NCI-H2081 treated with DMSO at 0.1 percent for 48 hours (cell line): ENCODE measurements around the gene SLTM.
"Not testable (repeated sequence)": the region's sequence is repeated elsewhere in the genome, so short reads cannot be mapped to it uniquely, and the experiment has no call there.

Experiments
- DNase-seq: peaks from one replicate; lab custom pipeline; 2025; lab: John Stamatoyannopoulos, UW

The SLTM gene

DNA sequence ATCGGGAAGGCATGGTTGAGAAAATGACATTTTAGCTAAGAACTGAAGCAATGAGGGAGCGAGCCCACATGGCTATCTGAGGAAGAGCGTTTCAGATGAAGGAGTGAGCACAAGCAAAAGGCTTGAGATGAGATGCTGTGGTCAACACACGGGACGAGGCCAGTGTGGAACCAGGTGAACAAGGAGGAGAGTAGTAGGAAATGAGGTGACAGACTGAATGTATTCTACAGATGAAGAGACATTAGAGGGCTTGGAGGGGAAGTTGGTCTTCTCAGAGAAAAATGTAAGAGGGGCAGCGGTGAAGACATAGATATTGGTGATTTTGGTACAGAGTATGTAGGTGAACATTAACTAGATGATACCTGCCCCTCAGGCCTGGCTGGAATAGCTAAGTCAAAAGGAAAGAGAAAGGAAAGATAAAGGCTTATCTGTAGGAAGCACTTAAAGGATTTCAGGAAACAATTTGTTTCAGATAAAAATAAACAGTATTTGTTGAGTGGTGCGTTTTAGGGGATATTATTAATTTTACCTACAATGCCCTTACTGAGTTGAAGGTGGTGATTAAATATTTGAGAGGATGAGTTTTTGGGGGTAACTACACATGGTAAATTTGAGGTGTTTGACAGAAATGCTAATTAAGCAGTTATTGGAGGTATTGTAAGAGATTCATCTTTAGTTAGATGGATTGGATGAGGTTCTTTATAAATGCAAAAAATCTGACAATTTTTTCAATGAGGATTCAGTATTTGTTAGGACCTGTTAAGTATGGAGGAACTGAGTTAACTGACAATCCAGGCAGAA lies 57.0 kb downstream of the SLTM start:
- no peak for DNase-seq

DNA sequence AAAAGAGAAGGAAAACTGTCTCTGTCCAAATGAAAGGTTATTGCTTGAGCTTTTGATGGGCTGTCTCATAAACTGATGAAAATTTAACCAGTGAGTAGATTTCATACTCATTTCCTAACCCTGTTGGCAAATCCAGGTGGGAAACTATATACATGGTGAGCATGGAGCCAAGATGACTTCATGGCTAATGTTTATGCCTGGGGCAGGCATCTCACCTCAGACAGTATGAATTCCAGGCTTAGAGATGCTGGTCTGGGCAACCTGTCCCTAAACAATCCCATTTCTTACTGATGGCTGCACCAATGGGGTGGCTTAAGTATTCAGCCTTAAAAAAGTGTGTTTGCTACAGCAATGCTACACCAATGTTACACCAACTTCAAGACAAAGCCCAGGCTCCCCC lies 58.1 kb downstream of the SLTM start:
- DNase-seq = no peak

DNA sequence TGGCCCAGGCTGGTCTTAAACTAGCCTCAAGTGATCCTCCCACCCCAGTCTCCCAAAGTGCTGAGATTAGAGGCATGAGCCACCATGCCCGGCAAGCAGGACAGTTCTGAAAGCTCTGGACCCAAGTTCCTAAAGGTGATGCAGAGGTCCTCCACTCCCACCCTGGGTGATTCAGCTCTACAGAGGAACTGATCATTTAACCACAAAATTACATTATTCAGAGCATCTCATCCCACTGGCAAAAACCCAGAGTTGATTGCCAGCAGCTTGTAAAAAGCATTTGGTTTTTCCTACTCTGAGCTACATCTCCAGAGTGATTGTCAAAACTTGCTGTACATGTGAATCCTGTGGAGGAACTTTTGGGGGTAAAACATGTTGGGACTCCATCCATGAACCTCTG lies 60.2 kb downstream of the SLTM start:
- no peak for DNase-seq

DNA sequence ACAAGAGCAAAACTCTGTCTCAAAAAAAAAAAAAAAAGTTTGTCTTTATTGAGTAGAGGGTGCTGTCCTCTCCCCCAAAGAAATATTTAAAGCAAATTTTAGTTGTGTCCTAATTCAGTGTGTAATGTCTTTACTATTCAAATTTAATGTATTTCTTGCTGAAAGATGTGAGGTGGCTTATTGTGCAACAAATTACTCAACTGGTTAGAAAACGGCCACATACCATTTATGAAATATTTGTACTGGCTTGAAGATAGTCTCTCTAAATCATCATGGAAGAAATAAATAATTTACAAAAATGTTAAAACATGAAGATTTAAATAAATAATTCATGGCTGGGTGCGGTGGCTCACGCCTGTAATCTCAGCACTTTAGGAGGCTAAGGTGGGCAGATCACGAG lies 63.0 kb downstream of the SLTM start:
- no peak for DNase-seq

DNA sequence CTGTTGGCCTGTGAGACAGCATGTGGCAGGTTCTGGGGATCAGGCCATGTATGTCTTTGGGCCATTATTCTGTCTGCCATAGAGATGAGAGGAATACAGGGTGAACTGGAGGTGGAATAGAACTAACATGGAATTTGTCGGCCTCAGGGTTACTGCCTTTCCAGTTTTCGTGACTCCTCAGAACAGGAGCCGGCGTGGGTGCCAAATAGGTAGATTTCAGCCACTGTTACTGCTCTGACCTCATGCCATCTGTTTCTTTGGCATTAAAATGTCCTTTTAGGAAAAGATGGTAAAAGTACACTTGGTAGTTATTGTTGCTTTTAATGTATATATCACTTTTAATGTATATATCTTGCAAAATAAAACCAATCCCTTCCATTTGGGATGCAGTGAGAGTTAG lies 65.6 kb downstream of the SLTM start:
- DNase-seq = no peak

DNA sequence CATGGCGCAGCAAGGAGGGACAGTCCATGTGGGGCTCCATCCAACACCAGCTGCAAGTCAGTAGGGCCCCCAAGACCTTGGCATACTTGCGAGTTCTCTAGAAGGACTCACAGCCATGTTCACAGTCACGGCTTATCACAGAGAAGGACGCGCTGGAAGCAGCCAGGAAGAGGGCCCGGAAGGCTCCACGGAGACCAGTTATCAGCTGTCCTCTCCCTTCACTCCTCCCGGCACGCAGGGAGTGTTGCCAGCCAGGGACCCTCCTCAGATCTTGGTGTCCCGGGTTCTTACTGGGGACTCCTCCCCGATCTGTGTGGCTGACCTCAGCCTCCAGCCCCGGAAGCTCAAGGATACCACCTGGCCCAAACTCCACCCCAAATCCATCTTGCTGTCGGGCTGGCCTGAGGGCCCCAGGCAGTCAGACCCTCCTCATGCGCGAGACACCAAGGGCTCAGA lies 68.0 kb downstream of the SLTM start:
- DNase-seq = no peak

DNA sequence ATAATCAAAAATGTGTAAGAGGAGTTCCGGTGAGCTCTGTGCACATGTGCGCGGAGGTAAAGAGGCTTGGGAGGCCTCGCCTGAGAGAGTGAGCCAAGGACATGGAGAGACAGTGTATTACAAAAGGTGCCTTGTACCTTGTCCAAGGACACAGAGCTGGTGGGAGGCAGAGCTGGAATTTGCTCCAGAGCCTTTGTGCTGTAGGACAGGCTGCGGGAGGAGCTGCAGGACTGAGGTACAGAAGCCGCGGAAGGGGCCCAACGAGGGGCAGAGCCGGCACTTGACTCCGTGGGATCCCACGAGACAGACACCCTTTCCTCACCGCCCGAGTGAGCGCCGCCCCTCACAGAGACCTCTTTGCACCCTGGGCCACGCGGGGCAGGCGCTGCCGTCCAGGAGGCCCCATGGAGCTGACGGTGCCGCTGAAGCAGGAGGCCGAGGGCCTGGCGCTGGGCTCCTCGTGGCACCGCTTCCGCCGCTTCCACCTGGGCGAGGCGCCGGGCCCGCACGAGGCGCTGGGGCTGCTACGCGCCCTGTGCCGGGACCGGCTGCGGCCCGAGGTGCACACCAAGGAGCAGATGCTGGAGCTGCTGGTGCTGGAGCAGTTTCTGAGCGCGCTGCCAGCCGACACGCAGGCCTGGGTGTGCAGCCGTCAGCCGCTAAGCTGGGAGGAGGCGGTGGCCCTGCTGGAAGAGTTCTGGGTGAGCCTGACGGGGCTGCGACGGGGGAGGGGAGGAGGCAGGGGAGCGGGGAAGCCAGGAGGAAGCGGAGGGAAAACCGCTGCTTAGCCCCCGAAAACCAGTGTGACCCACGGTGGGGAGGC lies 68.7 kb downstream of the SLTM start:
- no peak for DNase-seq

DNA sequence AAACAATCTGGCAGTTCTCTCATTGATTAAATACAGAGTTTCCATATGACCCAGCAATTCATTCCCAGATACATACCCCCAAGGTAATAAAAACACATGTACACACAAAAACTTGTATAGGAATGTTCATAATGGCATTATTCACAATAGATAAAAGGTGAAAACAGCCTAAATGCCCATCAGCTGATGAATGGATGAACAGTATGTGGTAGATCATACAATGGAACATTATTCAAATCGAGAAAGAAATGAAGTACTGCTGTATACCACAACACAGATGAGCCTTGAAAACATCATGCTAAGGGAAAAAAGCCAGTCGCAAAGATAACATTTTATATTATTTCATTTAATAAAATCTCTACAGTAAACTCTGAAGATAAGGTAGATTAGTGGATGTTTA lies 71.2 kb downstream of the SLTM start:
- no peak for DNase-seq

DNA sequence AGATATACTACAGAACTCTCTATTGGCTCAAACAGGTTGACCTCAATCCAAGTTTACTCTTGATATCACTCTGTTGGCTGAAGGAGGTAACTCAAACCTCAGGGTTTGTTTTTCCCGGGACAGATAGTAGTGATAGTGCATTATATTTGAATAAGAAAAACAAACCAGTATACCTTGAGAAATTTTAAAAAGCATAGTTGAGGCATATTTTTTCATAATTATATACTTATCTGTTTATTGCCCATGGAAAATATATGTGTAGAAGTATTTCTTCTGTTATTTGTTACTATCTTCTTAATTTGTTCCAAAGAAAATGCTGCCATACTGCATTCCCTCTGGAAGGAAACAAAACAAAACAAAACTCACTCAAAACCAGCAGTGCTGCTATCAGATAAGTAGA lies 76.9 kb downstream of the SLTM start:
- DNase-seq = not testable (repeated sequence)

DNA sequence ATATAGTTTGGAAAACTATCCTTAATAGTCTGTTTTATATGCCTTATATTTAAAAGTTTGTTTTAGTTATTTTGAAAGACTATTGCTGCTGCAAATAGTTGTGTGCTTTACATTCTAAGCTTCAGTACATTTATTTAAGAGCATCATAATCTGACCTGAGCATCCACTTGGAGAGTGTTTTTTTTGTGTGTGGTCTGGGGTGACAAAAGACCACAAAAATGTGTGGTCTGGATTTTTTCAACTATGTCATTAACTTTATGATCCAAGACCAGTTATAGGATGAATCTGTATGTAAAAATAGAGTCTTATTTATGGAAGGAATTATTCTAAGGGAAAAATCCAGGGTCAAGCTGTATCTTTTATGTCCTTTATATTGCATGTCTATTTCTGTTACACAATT lies 77.4 kb downstream of the SLTM start:
- DNase-seq = no peak

DNA sequence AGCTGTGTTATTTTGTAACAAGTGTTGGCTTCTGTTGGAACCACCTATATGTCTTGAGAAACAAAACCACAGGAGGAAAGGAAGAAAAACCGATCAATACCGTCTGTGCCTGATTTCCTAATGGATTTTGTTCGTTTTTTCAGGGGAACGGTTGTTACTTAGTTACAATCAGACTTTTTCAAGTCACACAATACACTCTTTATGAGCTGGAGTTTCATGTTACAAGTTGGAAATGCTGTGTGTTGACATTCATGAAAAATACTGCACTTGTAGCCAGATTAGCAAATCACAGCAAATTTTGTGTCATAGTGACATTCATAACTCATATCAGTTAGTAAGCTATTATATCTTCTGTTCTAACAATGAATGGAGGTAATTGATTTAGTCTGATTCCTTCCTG lies 78.9 kb downstream of the SLTM start:
- DNase-seq = no peak

DNA sequence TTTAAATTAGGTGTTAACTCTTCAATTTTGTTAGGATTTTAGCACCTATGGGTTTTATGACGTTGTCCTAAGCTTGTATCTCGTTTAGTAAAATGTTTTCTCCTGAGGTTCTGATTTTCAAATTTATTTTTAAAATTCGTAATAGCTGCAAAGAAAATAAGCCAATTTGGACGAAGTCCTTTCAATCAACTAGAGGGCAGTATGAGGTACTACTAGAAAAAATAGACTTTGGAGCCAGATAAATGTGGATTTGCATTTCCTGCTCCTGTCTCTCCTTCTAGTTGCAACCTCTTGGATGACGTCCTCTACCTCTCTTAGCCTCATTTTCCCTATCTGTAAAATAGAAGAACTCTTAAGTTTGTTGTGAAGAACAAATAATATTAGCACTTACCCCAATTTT lies 81.1 kb downstream of the SLTM start:
- DNase-seq = no peak

DNA sequence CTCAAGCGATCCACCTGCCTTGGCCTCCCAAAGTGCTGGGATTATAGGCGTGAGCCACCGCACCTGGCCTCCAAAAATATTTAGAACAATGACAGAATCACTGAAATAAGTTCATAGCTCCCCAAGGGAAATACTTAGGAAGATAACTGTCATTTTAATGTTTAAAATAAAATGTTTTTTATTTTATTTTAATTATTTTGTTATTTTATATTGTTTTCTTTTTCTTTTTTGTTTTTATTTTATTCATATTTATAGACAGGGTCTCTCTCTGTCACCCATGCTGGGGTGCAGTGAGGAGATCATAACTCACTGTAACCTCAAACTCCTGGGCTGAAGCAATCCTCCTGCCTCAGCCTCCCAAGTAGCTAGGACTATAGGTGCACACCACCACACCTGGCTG lies 82.3 kb downstream of the SLTM start:
- DNase-seq = not testable (repeated sequence)

DNA sequence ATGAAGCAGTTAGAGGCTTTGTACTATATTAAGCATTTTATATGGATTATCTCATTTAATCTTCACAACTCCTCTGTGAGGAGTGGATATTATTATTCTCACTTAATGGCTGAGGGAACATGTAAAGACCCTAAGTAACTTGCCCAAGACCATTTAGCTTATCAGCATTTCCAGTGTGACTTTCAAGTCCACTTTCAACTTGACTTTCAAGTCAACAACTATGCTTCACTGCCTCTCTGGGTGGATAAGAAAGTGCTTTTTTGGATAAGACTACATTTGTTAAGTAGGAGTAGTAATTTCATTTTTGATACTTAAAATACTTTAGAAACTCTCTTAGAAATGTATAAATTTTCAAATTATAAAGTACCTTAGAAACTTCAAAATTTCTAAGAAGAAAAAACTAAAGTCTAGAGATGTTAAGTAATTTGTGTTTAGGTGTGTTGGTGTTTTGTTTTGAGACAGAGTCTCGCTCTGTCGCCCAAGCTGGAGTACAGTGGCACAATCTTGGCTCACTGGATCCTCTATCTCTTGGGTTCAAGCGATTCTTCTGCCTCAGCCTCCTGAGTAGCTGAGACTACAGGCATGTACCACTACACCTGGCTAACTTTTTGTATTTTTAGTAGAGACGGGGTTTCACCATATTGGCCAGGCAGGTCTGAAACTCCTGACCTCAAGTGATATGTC lies 90.6 kb downstream of the SLTM start:
- DNase-seq = no peak

DNA sequence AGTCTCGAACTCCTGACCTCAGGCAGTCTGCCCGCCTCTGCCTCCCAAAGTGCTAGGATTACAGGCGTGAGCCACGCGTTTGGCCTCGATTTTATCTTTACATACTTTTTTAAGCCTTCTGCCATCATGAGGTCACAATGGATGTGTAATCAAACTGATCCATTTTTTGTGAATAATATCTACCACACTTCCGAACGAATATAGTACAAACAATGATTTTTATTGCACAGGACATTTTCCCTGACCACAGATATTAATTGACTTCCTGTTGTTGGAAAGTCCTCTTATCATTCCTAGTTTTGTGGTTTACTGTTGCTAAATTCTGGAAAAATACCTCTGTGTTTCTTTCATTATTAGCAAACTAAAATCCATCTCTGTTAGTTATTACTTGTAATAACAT lies 93.4 kb downstream of the SLTM start:
- no peak for DNase-seq

DNA sequence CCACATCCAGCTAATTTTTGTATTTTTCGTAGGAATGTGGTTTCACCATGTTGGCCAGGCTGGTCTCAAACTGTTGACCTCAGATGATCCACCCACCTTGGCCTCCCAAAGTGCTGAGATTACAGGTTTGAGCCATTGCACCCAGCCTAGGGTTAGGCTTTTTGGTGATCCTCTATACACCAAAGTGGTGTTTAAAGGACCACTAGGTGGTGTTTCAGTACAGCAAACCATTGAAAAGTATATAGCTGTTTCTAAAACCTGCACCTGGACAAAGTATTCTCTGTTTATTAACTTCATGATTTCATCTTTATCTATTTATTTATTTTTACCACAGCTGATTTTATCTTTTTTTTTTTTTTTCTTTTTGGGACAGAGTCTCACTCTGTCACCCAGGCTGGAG lies 94.0 kb downstream of the SLTM start:
- DNase-seq = no peak

DNA sequence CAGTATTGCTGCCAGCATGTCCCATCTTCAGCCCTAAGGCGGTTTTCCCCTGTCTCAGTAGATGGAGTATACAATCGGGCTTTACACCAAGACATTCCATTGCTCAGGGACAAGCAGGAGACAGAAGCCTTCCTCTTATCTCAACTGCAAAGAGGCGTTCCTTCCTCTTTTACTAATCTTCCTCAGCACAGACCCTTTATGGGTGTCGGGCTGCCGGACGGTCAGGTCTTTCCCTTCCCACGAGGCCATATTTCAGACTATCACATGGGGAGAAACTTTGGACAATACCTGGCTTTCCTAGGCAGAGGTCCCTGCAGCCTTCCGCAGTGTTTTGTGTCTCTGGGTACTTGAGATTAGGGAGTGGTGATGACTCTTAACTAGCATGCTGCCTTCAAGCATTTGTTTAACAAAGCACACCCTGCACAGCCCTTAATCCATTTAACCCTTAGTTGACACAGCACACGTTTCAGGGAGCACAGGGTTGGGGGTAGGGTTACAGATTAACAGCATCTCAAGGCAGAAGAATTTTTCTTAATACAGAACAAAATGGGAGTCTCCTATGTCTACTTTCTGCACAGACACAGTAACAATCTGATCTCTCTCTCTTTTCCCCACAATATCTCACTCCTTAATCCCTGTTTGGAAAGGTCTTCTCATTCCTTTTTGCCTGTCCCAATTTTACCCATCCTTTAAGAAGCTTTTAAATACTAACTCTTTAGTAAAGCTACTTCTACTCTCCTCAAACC lies 99.6 kb downstream of the SLTM start:
- not testable (repeated sequence) for DNase-seq

DNA sequence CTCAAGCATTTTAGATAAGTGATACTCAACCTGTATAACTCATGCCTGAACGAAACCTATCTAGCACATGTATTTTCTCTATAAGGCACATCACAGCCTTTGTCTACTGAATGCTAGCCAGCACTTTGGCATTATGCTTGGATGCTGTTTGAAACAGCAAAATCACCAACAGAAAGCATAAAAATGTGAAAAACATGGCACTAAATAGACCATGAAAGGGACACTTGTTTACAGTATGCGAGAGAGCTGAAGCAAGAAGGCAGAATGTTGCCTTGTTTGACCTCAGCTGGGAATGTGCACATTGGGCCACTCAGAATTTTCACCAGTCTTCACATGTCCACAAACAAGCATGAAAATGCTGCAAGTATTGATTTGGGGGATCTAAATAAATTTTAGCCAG lies 102.9 kb downstream of the SLTM start:
- DNase-seq = no peak
